H1 (cell line): Measurements from ENCODE around the gene ASPA. TPM values are rescaled to one million over a fixed set of nuclear protein-coding genes. Genes with fewer than 3 reads are reported as not detected.

ENCODE experiments used
- BCL11A ChIP-seq, 2 experiments: IDR thresholded peaks; one replicate each; pipeline ENCODE4 v1.6.1; 2011; ENCODE audit warnings: low read depth in 2 of 2, low read length in 2 of 2, mild to moderate bottlenecking in 2 of 2
- CBX8 ChIP-seq: fragments of 300-800, 300-1000 bp; sonication (generic); IDR thresholded peaks from 2 replicates; pipeline ENCODE4 v1.7.1; 2016; ENCODE audit warnings: low read depth, low read length, borderline replicate concordance
- CTBP2 ChIP-seq: IDR thresholded peaks from 2 replicates; pipeline ENCODE4 v1.7.0; 2011; ENCODE audit warnings: borderline replicate concordance, mild to moderate bottlenecking, moderate library complexity, mixed read lengths, low read length; ENCODE audit not compliant: insufficient read depth, insufficient read length
- EZH2 ChIP-seq: fragments of 200-600 bp; sonication (generic); IDR thresholded peaks from 2 replicates; pipeline ENCODE4 v1.7.1; 2012; ENCODE audit warnings: low read depth, mild to moderate bottlenecking, moderate library complexity, low read length, inconsistent platforms; ENCODE audit not compliant: severe bottlenecking
- HDAC6 ChIP-seq: IDR thresholded peaks from one replicate; pipeline ENCODE4 v1.7.1; 2012; ENCODE audit warnings: low read depth, mild to moderate bottlenecking, inconsistent platforms, low read length, moderate library complexity
- SP1 ChIP-seq: IDR thresholded peaks from 2 replicates; pipeline ENCODE4 v1.6.1; 2011; ENCODE audit warnings: low read depth, low read length
- polyA plus RNA-seq, 7 experiments: library from polyadenylated mRNA; depleted of rRNA in 3 of 7; stranded (reverse) in 5 of 7; unstranded in 2 of 7; fragments of >200 nt in 5 of 7; fragments of 200-250 nt in 2 of 7; gene quantifications; 1 replicate in 5 of 7; 2 replicates in 1 of 7; 4 replicates in 1 of 7; pipeline versions ENCODE4 v1.2.1 to v1.2.3, GENCODE V29; 2011 to 2013; ENCODE audit warnings: missing spikeins in 2 of 7, mixed read lengths in 2 of 7
- total RNA-seq: library from RNA; stranded (reverse); fragmentation: NEBNext Ultra II Directional; extraction: Animal tissue kit (Norgen Biotek cat#: 25700); gene quantifications from 2 replicates; pipeline ENCODE4 v1.2.1, GENCODE V29; 2021

ASPA gene
- total and polyA plus RNA-seq, 2 of the 8 experiments (the other 6 are each of a cell fraction or from before 2014, with no cell fraction given): 0.03 TPM; not detected in 1

DNA sequence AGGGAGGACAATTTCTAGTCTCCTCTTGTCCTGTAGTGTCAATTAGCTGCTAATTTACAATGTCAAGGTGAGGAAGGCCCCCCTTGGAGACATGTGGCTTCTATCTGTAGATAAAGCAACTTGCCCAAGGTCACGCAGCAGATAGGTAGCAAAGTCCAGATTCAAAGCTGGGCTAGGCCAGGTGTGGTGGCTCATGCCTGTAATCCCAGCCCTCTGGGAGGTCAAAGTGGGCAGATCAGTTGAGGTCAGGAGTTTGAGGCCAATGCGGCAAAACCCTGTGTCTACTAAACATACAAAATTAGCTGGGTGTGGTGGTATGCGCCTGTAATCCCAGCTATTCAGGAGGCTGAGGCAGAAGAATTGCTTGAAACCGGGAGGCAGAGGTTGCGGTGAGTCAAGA is 70.7 kb downstream of the ASPA start (continued):
- TF ChIP-seq HDAC6 (no peak), CTBP2 (no peak), CBX8 (no peak), EZH2 (no peak), BCL11A (IDR thresholded peaks at IDR 0.05; ENCODE audit: low read depth in 2 of 2, low read length in 2 of 2) (no peak), SP1 (no peak)
